ENCODE measurements around the gene RALGPS1.

Gene RALGPS1

DNA sequence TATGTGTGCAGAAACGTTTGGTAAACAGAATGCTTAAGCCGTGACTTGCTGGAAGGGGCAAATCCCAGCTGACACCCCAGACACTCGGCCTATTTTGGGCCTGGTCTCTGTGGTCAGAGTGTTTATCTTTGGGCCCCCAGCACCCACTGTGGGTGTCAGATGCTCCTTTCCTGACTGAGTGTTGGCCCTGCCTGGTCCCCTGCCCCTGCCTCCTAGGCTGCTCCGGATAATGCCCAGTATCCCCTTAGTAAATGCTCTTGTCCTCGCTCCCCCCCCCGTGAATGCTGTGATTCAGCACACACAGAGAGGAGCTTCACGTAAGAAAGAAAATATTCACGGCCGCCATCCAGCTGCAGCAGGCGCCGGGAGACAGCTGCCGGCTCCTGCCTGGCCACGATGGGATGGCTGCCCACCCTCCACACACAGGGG is 219.2 kb downstream of the RALGPS1 start:
- Histone ChIP-seq H3K27ac (replicated peaks) (no peak overlapping the region), H3K27me3 (ENCODE audit: insufficient read depth, poor library complexity, severe bottlenecking) (peaks cover 2% of the 10 kb centered on the region), H3K4me3 (replicated peaks; ENCODE audit: insufficient read depth, low read length) (no peak overlapping the region)
- DNase-seq (ENCODE audit: low read depth in 1 of 2, low spot score in 1 of 2): no peak
- TF ChIP-seq GABPA (IDR thresholded peaks at IDR 0.05; ENCODE audit: low read depth): no peak
- TF ChIP-seq POLR2AphosphoS5 (IDR thresholded peaks at IDR 0.05; ENCODE audit: low read depth): no peak

DNA sequence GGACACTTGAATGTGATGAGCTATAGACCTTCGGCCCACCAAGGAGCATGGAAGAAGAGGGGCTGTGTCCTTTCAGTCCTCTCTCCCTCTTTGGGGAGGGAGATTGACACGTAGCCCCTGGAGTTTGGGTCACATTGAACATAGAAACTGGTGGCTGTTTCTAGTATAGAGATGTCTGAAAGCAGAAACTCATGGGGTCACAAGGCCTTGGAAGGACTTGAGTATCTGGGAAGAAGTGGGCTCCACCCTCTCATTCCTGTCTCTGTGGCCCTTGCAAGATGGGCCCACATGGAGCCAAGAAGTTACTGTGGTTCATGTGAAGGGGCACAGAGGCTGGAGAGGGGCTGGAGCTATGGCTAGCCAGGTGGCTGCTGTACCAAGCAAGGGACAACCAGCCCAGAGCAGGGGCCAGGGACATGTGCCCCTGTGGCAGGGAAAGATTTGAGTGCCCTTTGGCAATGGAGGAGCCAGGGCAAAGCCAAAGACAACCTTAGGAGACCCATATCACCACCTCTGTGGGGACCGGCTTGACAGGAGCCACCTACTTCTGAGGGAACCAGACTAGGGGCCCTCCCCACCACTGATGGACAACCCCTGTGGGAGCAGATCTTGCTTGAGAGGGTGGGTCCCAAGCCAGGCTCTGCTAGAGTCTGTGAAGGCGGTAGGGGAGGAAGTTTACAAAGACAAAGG is 220.6 kb downstream of the RALGPS1 start:
- no peak overlapping the region for H3K4me3 ChIP-seq (replicated peaks; ENCODE audit: insufficient read depth, low read length)
- H3K27me3 ChIP-seq (ENCODE audit: insufficient read depth, poor library complexity, severe bottlenecking): peaks cover 2% of the 10 kb centered on the region
- no peak for DNase-seq (ENCODE audit: low read depth in 1 of 2, low spot score in 1 of 2)
- no peak for TF ChIP-seq GABPA (IDR thresholded peaks at IDR 0.05; ENCODE audit: low read depth)
- TF ChIP-seq, protein P1, sequence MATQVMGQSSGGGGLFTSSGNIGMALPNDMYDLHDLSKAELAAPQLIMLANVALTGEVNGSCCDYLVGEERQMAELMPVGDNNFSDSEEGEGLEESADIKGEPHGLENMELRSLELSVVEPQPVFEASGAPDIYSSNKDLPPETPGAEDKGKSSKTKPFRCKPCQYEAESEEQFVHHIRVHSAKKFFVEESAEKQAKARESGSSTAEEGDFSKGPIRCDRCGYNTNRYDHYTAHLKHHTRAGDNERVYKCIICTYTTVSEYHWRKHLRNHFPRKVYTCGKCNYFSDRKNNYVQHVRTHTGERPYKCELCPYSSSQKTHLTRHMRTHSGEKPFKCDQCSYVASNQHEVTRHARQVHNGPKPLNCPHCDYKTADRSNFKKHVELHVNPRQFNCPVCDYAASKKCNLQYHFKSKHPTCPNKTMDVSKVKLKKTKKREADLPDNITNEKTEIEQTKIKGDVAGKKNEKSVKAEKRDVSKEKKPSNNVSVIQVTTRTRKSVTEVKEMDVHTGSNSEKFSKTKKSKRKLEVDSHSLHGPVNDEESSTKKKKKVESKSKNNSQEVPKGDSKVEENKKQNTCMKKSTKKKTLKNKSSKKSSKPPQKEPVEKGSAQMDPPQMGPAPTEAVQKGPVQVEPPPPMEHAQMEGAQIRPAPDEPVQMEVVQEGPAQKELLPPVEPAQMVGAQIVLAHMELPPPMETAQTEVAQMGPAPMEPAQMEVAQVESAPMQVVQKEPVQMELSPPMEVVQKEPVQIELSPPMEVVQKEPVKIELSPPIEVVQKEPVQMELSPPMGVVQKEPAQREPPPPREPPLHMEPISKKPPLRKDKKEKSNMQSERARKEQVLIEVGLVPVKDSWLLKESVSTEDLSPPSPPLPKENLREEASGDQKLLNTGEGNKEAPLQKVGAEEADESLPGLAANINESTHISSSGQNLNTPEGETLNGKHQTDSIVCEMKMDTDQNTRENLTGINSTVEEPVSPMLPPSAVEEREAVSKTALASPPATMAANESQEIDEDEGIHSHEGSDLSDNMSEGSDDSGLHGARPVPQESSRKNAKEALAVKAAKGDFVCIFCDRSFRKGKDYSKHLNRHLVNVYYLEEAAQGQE (IDR thresholded peaks at IDR 0.05; ENCODE audit: insufficient replicate concordance, low read depth): no peak
- no peak for TF ChIP-seq POLR2AphosphoS5 (IDR thresholded peaks at IDR 0.05; ENCODE audit: low read depth)
- TF ChIP-seq SPI1 (IDR thresholded peaks at IDR 0.05; ENCODE audit: borderline replicate concordance, low read depth): no peak
- TF ChIP-seq, protein P2, sequence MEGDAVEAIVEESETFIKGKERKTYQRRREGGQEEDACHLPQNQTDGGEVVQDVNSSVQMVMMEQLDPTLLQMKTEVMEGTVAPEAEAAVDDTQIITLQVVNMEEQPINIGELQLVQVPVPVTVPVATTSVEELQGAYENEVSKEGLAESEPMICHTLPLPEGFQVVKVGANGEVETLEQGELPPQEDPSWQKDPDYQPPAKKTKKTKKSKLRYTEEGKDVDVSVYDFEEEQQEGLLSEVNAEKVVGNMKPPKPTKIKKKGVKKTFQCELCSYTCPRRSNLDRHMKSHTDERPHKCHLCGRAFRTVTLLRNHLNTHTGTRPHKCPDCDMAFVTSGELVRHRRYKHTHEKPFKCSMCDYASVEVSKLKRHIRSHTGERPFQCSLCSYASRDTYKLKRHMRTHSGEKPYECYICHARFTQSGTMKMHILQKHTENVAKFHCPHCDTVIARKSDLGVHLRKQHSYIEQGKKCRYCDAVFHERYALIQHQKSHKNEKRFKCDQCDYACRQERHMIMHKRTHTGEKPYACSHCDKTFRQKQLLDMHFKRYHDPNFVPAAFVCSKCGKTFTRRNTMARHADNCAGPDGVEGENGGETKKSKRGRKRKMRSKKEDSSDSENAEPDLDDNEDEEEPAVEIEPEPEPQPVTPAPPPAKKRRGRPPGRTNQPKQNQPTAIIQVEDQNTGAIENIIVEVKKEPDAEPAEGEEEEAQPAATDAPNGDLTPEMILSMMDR (IDR thresholded peaks at IDR 0.05; ENCODE audit: insufficient read depth, low read length): no peak
- no peak overlapping the region for H3K27ac ChIP-seq (replicated peaks)

DNA sequence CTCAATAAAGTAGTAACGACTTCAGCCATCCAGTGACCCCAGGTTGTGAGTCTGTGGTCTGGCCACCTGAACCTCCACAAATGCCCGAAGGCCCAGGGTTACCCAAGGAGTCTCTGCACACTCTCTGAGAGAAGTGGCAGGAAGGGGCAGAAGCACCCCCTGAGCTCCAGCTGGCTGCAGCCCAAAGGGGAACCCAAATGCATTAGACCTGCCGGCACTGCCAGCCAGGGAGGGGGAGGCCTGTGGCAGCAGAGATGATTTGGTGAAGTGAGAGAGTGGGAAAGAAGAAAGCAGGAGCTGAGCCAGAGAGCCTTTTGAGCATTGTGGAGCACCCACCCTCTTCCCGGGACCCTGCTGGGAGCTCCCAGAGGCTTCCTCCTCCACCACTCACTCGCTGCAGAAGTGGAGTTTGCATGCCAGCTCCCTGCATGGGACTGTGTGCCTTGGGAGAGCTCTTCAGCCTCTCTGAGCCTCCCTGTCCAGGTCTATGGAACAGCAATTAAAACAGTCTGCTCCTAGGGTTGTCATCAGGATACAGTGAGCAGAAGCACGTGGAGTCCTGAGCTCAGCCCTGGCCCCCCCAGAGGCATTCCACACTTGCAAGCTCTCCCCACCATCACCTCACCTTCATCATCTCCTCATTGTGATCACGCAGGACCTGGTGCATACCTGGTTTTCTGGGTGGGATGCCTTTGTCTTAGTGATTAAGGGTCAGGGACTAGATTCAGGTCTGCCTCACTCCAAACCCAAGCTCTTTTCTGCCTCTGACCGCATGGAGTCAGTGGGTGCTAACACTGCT is 221.7 kb downstream of the RALGPS1 start:
- TF ChIP-seq, protein P2 (IDR thresholded peaks at IDR 0.05; ENCODE audit: insufficient read depth, low read length): no peak
- TF ChIP-seq GABPA (IDR thresholded peaks at IDR 0.05; ENCODE audit: low read depth) (no peak), POLR2AphosphoS5 (IDR thresholded peaks at IDR 0.05; ENCODE audit: low read depth) (no peak), SPI1 (IDR thresholded peaks at IDR 0.05; ENCODE audit: borderline replicate concordance, low read depth) (no peak)
- TF ChIP-seq, protein P1 (IDR thresholded peaks at IDR 0.05; ENCODE audit: insufficient replicate concordance, low read depth): no peak
- Histone ChIP-seq H3K27ac (replicated peaks) (no peak overlapping the region), H3K27me3 (ENCODE audit: insufficient read depth, poor library complexity, severe bottlenecking) (peaks cover 2% of the 10 kb centered on the region), H3K4me3 (replicated peaks; ENCODE audit: insufficient read depth, low read length) (no peak overlapping the region)
- DNase-seq (ENCODE audit: low read depth in 1 of 2, low spot score in 1 of 2): no peak

DNA sequence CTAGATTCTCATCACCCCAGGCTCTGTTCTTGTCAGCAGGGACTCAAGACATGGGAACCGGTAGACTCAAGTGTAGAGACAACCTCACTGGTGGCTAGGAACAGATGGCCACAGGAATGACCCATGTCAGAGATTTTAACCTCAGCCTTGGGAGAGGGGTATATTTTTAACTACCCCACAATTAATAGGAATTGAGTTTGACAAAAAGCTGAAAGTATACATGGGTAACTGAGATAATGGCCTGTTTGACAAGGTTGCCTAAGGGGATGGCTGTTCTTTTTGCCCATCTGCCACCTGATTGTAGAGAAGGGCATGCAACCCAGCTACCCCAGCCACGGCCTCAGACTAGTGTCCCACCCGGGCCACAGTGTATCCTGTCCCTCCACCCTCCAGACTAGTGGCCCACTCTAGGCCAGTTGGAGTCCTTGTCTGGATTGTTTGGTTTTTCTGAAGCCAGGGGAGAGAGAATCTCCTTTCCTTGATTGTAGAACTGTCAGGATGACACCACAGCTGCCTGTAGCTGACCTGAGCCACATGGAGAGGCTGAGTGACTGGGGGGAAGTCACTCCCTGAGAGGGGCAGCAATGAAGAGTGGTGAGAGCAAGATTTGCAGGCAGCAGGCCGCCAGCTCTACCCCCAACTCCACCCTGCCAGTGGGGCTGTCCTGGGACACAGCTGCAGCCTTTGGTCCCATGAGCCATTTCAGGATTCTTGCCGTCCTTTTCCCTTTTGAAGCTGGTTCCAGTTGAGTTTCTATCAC is 222.5 kb downstream of the RALGPS1 start:
- Histone ChIP-seq H3K27ac (replicated peaks) (no peak overlapping the region), H3K4me3 (replicated peaks; ENCODE audit: insufficient read depth, low read length) (no peak overlapping the region), H3K27me3 (ENCODE audit: insufficient read depth, poor library complexity, severe bottlenecking) (peaks cover 2% of the 10 kb centered on the region)
- DNase-seq (ENCODE audit: low read depth in 1 of 2, low spot score in 1 of 2): no peak
- TF ChIP-seq, protein P2 (IDR thresholded peaks at IDR 0.05; ENCODE audit: insufficient read depth, low read length): no peak
- TF ChIP-seq GABPA (IDR thresholded peaks at IDR 0.05; ENCODE audit: low read depth) (no peak), SPI1 (IDR thresholded peaks at IDR 0.05; ENCODE audit: borderline replicate concordance, low read depth) (no peak), POLR2AphosphoS5 (IDR thresholded peaks at IDR 0.05; ENCODE audit: low read depth) (no peak)
- TF ChIP-seq, protein P1 (IDR thresholded peaks at IDR 0.05; ENCODE audit: insufficient replicate concordance, low read depth): no peak
